WTC11 (cell line): Measurements from ENCODE around the gene CYB561A3. TPM values are rescaled to one million over a fixed set of nuclear protein-coding genes. Genes with fewer than 3 reads are reported as not detected.

Experiments
- ATAC-seq: fragments of 200-7000 bp; cut with Tn5 transposase; 2 replicates; pipeline ENCODE4 v1.10.0; 2021; ENCODE audit warnings: mild to moderate bottlenecking, moderate library complexity
- CTCF ChIA-PET: fragments of 300-600 bp; sonication (Branson Sonifier 250); formaldehyde crosslinking; loops from one replicate; lab custom pipeline; 2021; ENCODE audit warnings: antibody characterized with exemption; lab: Charles Lee
- POLR2A ChIA-PET: fragments of 350-600 bp; sonication (Branson Sonifier 250); formaldehyde crosslinking; loops from one replicate; lab custom pipeline; 2021; ENCODE audit warnings: antibody characterized with exemption; lab: Charles Lee
- DNase-seq: peaks from one replicate; pipeline ENCODE4 v3.0.0; 2021; ENCODE audit warnings: low spot score
- H3K27ac Mint-ChIP-seq: 2 replicates; pipeline ENCODE4 v1.8.0; 2021; ENCODE audit warnings: mixed read lengths
- H3K27me3 Mint-ChIP-seq: 2 replicates; pipeline ENCODE4 v1.8.0; 2021; ENCODE audit warnings: low read depth, mild to moderate bottlenecking, moderate library complexity, mixed read lengths
- H3K36me3 Mint-ChIP-seq: 2 replicates; pipeline ENCODE4 v1.8.0; 2021; ENCODE audit warnings: mixed read lengths
- H3K4me1 Mint-ChIP-seq: 2 replicates; pipeline ENCODE4 v1.8.0; 2022; ENCODE audit warnings: mixed read lengths
- H3K4me3 Mint-ChIP-seq: 2 replicates; pipeline ENCODE4 v1.8.0; 2021; ENCODE audit warnings: mild to moderate bottlenecking, moderate library complexity, mixed read lengths
- H3K9me3 Mint-ChIP-seq: 2 replicates; pipeline ENCODE4 v1.8.0; 2021; ENCODE audit warnings: mixed read lengths
- ATF1 ChIP-seq: sonication (generic); formaldehyde crosslinking; IDR thresholded peaks from 2 replicates; pipeline ENCODE4 v1.8.1; 2023; ENCODE audit warnings: mild to moderate bottlenecking, moderate library complexity, missing genetic modification reagents
- CBFB ChIP-seq: sonication (generic); formaldehyde crosslinking; IDR thresholded peaks from 2 replicates; pipeline ENCODE4 v1.8.1; 2022; ENCODE audit warnings: mild to moderate bottlenecking, low read depth, missing genetic modification reagents
- EMX1 ChIP-seq: fragments of 250-450 bp; sonication (Bioruptor Pico); IDR thresholded peaks from 2 replicates; pipeline ENCODE4 v1.8.0; 2021; ENCODE audit warnings: mild to moderate bottlenecking
- ESRRA ChIP-seq: sonication (generic); formaldehyde crosslinking; IDR thresholded peaks from 2 replicates; pipeline ENCODE4 v1.8.1; 2022; ENCODE audit warnings: mild to moderate bottlenecking, missing genetic modification reagents, borderline replicate concordance
- GABPB1 ChIP-seq: sonication (generic); formaldehyde crosslinking; IDR thresholded peaks from 2 replicates; pipeline ENCODE4 v1.8.1; 2023; ENCODE audit warnings: mild to moderate bottlenecking, missing genetic modification reagents
- HMGA2 ChIP-seq: fragments of 250-450 bp; sonication (Bioruptor Pico); IDR thresholded peaks from 2 replicates; pipeline ENCODE4 v1.4.0; 2021; ENCODE audit warnings: mild to moderate bottlenecking, moderate library complexity
- JUN ChIP-seq: sonication (generic); formaldehyde crosslinking; IDR thresholded peaks from 2 replicates; pipeline ENCODE4 v1.8.0; 2023; ENCODE audit warnings: mild to moderate bottlenecking, missing genetic modification reagents
- MXD4 ChIP-seq: fragments of 250-450 bp; sonication (Bioruptor Pico); IDR thresholded peaks from 2 replicates; pipeline ENCODE4 v1.8.0; 2021; ENCODE audit warnings: mild to moderate bottlenecking, moderate library complexity, borderline replicate concordance
- NR1H2 ChIP-seq: sonication (generic); formaldehyde crosslinking; IDR thresholded peaks from 2 replicates; pipeline ENCODE4 v1.9.0; 2021; ENCODE audit warnings: mild to moderate bottlenecking, moderate library complexity, missing genetic modification reagents
- PRRX2 ChIP-seq: fragments of 250-450 bp; sonication (Bioruptor Pico); IDR thresholded peaks from 2 replicates; pipeline ENCODE4 v1.8.0; 2021; ENCODE audit warnings: mild to moderate bottlenecking
- RORB ChIP-seq: fragments of 250-450 bp; sonication (Bioruptor Pico); IDR thresholded peaks from 2 replicates; pipeline ENCODE4 v1.9.0; 2021; ENCODE audit warnings: mild to moderate bottlenecking
- SMAD4 ChIP-seq: sonication (generic); formaldehyde crosslinking; IDR thresholded peaks from 2 replicates; pipeline ENCODE4 v1.8.0; 2022; ENCODE audit warnings: mild to moderate bottlenecking, missing genetic modification reagents
- ZBTB21 ChIP-seq: sonication (generic); formaldehyde crosslinking; IDR thresholded peaks from 2 replicates; pipeline ENCODE4 v1.8.1; 2023; ENCODE audit warnings: mild to moderate bottlenecking, missing genetic modification reagents, borderline replicate concordance
- ZNF138 ChIP-seq: sonication (generic); formaldehyde crosslinking; conservative IDR thresholded peaks from 2 replicates; pipeline ENCODE4 v1.8.1; 2022; ENCODE audit warnings: mild to moderate bottlenecking, moderate library complexity, missing genetic modification reagents
- ZNF232 ChIP-seq: sonication (generic); formaldehyde crosslinking; IDR thresholded peaks from 2 replicates; pipeline ENCODE4 v1.8.0; 2022; ENCODE audit warnings: mild to moderate bottlenecking, missing genetic modification reagents
- ZNF317 ChIP-seq: sonication (generic); formaldehyde crosslinking; IDR thresholded peaks from 2 replicates; pipeline ENCODE4 v1.8.1; 2023; ENCODE audit warnings: low read depth, mild to moderate bottlenecking, moderate library complexity, missing genetic modification reagents, borderline replicate concordance
- ZNF396 ChIP-seq: fragments of 250-450 bp; sonication (Bioruptor Pico); IDR thresholded peaks from 2 replicates; pipeline ENCODE4 v1.8.0; 2021; ENCODE audit warnings: mild to moderate bottlenecking, moderate library complexity, borderline replicate concordance
- ZNF423 ChIP-seq: fragments of 250-450 bp; sonication (Bioruptor Pico); IDR thresholded peaks from 2 replicates; pipeline ENCODE4 v2.1.2; 2022; ENCODE audit warnings: mild to moderate bottlenecking, moderate library complexity
- total RNA-seq: library from RNA; stranded (reverse); gene quantifications from 3 replicates; pipeline ENCODE4 v1.2.3, GENCODE V29; 2021
- TF ChIP-seq, protein P1 (sequence below): sonication (generic); formaldehyde crosslinking; IDR thresholded peaks from 2 replicates; pipeline ENCODE4 v1.8.0; 2022; ENCODE audit warnings: mild to moderate bottlenecking, missing genetic modification reagents
- TF ChIP-seq, protein P2 (sequence below): sonication (generic); formaldehyde crosslinking; IDR thresholded peaks from 2 replicates; pipeline ENCODE4 v1.8.0; 2023; ENCODE audit warnings: missing genetic modification reagents, mild to moderate bottlenecking, borderline replicate concordance
- TF ChIP-seq, protein P3 (sequence below): sonication (generic); formaldehyde crosslinking; IDR thresholded peaks from 2 replicates; pipeline ENCODE4 v1.8.1; 2023; ENCODE audit warnings: mild to moderate bottlenecking, missing genetic modification reagents
- TF ChIP-seq, protein P4 (sequence below): sonication (generic); formaldehyde crosslinking; conservative IDR thresholded peaks from 2 replicates; pipeline ENCODE4 v1.8.1; 2022; ENCODE audit warnings: mild to moderate bottlenecking, missing genetic modification reagents
- TF ChIP-seq, protein P5 (sequence below): sonication (generic); formaldehyde crosslinking; IDR thresholded peaks from 2 replicates; pipeline ENCODE4 v1.8.0; 2022; ENCODE audit warnings: mild to moderate bottlenecking, missing genetic modification reagents

CYB561A3 gene
- total RNA-seq, 1 experiment from 2014 or later, result 38.8 TPM

DNA sequence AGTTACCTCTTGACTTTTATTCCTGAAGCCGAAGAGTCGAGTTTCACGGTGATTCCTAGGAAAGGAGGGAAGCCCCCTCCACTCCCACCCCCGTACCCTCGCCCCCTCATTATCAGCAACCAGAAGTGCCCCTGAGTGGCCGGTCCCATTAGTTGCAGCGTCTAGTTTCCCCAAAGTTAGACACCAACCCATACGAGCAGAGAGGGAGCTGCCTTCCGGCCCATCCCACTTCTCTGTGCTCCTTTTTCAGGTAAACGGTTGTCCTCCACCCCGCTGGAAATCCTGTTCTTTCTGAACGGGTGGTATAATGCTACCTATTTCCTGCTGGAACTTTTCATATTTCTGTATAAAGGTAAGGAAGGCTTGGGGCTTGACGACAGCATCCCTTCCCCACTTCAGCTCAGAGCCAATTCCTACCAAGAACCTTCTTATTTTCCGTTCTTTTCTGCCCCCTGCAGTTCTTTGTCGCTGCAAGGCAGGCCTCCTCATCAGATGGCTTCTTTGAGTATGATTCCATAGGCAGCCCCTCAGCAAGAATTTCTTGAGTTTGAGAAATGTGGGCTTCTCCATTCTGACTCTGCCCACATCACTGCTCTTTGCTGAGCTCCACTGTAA is 31.4 kb upstream of the CYB561A3 start:
- DNase-seq (no peak), ATAC-seq (peak; percentile 14)
- Mint-ChIP-seq H3K4me3 (peak overlapping the region; percentile 96), H3K36me3 (peaks cover 32% of the 10 kb centered on the region), H3K27me3 (no peaks in the 10 kb centered on the region), H3K4me1 (peaks cover 22% of the 10 kb centered on the region), H3K9me3 (peaks cover 10% of the 10 kb centered on the region), H3K27ac (peak overlapping the region; percentile 80)
- ChIA-PET POLR2A (interaction anchor here (0.6 to 2.1 kb wide), 6 partner anchors 10 to 99 kb away, joined by 3 to 17 read pairs (median 5); partner anchors contain the start of genes CPSF7, CYB561A3, SDHAF2 and TMEM138), CTCF (interaction anchor here (0.6 to 5.7 kb wide), 20 partner anchors 9 to 395 kb away, joined by 3 to 53 read pairs (median 4); partner anchors contain the start of genes CPSF7, CYB561A3, SDHAF2 and TKFC)
- TF ChIP-seq ZNF138 (CRISPR knock-in tag) (no peak), ZNF423 (CRISPR knock-in tag) (no peak), EMX1 (CRISPR knock-in tag) (no peak), JUN (no peak), ZBTB21 (no peak), RORB (CRISPR knock-in tag) (no peak), GABPB1 (no peak), ZNF232 (no peak), SMAD4 (CRISPR knock-in tag) (no peak), NR1H2 (CRISPR knock-in tag) (no peak)

DNA sequence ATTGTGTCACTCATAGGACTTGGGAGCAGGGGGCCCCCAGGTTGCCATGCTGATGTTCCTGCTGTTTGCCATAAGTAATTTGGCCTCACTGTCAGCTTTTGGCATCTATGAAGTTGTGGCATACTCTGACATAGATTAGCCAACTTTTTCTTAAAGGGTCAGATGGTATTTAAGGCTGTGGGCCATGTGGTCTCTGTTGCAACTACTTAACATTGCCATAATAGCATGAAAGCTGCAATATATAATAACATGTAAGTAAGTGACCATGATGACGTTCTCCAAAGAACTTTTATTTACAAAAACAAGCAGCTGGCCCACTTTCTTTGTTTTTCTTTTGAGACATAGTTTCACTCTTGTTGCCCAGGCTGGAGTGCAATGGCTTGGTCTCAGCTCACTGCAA is 28.5 kb upstream of the CYB561A3 start:
- no peaks in the 10 kb centered on the region for H3K27me3 Mint-ChIP-seq
- ChIA-PET CTCF (interaction anchor here (0.7 to 5.7 kb wide), 2 partner anchors 54 to 137 kb away, joined by 3 to 53 read pairs; no protein-coding TSS in a partner anchor), POLR2A (no interaction called here)
- TF ChIP-seq, protein P1, sequence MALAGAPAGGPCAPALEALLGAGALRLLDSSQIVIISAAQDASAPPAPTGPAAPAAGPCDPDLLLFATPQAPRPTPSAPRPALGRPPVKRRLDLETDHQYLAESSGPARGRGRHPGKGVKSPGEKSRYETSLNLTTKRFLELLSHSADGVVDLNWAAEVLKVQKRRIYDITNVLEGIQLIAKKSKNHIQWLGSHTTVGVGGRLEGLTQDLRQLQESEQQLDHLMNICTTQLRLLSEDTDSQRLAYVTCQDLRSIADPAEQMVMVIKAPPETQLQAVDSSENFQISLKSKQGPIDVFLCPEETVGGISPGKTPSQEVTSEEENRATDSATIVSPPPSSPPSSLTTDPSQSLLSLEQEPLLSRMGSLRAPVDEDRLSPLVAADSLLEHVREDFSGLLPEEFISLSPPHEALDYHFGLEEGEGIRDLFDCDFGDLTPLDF, result no peak
- TF ChIP-seq RORB (CRISPR knock-in tag) (no peak), MXD4 (CRISPR knock-in tag) (no peak), ESRRA (no peak)
- TF ChIP-seq, protein P2, sequence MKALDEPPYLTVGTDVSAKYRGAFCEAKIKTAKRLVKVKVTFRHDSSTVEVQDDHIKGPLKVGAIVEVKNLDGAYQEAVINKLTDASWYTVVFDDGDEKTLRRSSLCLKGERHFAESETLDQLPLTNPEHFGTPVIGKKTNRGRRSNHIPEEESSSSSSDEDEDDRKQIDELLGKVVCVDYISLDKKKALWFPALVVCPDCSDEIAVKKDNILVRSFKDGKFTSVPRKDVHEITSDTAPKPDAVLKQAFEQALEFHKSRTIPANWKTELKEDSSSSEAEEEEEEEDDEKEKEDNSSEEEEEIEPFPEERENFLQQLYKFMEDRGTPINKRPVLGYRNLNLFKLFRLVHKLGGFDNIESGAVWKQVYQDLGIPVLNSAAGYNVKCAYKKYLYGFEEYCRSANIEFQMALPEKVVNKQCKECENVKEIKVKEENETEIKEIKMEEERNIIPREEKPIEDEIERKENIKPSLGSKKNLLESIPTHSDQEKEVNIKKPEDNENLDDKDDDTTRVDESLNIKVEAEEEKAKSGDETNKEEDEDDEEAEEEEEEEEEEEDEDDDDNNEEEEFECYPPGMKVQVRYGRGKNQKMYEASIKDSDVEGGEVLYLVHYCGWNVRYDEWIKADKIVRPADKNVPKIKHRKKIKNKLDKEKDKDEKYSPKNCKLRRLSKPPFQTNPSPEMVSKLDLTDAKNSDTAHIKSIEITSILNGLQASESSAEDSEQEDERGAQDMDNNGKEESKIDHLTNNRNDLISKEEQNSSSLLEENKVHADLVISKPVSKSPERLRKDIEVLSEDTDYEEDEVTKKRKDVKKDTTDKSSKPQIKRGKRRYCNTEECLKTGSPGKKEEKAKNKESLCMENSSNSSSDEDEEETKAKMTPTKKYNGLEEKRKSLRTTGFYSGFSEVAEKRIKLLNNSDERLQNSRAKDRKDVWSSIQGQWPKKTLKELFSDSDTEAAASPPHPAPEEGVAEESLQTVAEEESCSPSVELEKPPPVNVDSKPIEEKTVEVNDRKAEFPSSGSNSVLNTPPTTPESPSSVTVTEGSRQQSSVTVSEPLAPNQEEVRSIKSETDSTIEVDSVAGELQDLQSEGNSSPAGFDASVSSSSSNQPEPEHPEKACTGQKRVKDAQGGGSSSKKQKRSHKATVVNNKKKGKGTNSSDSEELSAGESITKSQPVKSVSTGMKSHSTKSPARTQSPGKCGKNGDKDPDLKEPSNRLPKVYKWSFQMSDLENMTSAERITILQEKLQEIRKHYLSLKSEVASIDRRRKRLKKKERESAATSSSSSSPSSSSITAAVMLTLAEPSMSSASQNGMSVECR, result no peak
- no peak for ATAC-seq
- H3K4me3 Mint-ChIP-seq, result no peak overlapping the region
- peaks cover 25% of the 10 kb centered on the region for H3K4me1 Mint-ChIP-seq
- H3K27ac Mint-ChIP-seq, result no peak overlapping the region
- peaks cover 12% of the 10 kb centered on the region for H3K36me3 Mint-ChIP-seq
- DNase-seq, result no peak
- peaks cover 10% of the 10 kb centered on the region for H3K9me3 Mint-ChIP-seq

DNA sequence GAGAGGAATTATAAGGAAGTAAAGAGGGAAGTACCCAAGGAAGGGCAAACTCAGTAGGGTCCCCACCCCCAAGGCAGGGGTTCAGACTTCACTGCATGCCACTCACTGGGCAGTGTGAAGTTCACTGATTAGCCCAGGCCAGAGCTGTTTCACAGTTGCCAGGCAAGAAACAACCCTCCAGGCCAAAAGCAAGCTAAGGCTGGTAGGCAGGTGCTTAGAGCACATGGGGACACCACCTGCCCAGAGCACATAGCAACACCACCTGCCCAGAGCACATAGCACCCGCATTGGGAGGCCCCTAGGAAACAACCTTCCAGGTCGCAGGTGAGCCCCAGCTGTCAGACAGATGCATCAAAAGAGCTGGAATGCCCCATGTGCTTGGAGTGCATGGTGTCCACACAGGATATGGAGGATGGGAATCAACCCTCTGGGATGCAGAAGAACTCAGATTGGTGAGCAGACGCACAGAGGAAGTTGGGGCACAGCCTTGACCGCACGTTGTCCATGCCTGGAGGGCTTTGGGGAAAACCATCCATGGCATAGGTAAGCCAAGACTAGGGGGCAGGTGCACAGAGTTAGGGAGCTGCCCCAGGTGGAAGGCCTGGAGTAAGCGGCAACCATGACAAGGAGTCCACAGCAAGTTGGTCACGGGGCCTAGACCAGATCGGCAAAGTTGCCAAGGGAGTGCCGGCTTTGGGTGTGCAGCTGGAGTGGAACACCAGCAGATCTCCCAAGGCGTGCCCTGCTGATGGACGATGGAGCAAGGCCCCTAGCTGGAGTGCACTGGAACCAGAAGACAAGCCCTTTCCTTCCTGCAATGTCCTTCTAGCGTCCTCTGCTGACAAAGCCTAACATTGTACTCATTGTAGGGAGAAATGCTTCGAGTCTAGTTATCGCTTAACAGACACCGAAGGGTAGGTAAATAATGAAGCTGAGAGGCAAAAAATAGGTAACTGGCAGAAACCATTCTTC is 22.9 kb upstream of the CYB561A3 start:
- ChIA-PET POLR2A (interaction anchor here (0.5 to 1.7 kb wide), 3 partner anchors 12 to 45 kb away, joined by 4 read pairs; partner anchors contain the start of genes CPSF7, CYB561A3, SDHAF2 and TMEM138), CTCF (interaction anchor here (0.8 to 10.1 kb wide), 26 partner anchors 13 to 275 kb away, joined by 3 to 346 read pairs (median 4); partner anchors contain the start of genes CPSF7, CYB561A3, DDB1 and SDHAF2)
- no peaks in the 10 kb centered on the region for H3K27me3 Mint-ChIP-seq

More for the DNA sequence above, 22.9 kb upstream of the CYB561A3 start:
- H3K4me1 Mint-ChIP-seq, result peaks cover 5% of the 10 kb centered on the region; the same call in 1 of the 2 replicates
- ATAC-seq (peak; percentile 69), DNase-seq (peak; percentile 23)
- H3K9me3 Mint-ChIP-seq, result peaks cover 4% of the 10 kb centered on the region
- no peak overlapping the region for H3K27ac Mint-ChIP-seq
- no peak overlapping the region for H3K4me3 Mint-ChIP-seq
- no peak for TF ChIP-seq PRRX2
- TF ChIP-seq, protein P3, sequence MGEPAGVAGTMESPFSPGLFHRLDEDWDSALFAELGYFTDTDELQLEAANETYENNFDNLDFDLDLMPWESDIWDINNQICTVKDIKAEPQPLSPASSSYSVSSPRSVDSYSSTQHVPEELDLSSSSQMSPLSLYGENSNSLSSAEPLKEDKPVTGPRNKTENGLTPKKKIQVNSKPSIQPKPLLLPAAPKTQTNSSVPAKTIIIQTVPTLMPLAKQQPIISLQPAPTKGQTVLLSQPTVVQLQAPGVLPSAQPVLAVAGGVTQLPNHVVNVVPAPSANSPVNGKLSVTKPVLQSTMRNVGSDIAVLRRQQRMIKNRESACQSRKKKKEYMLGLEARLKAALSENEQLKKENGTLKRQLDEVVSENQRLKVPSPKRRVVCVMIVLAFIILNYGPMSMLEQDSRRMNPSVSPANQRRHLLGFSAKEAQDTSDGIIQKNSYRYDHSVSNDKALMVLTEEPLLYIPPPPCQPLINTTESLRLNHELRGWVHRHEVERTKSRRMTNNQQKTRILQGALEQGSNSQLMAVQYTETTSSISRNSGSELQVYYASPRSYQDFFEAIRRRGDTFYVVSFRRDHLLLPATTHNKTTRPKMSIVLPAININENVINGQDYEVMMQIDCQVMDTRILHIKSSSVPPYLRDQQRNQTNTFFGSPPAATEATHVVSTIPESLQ (CRISPR knock-in tag), result no peak
- TF ChIP-seq ZNF396, result no peak
- 0 out of 2 replicates have a peak, but pooled peaks have one; percentile 65 for TF ChIP-seq ZNF317
- TF ChIP-seq, protein P4, sequence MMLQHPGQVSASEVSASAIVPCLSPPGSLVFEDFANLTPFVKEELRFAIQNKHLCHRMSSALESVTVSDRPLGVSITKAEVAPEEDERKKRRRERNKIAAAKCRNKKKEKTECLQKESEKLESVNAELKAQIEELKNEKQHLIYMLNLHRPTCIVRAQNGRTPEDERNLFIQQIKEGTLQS (CRISPR knock-in tag), result no peak
- TF ChIP-seq ATF1 (CRISPR knock-in tag), result no peak
- no peak for TF ChIP-seq HMGA2 (CRISPR knock-in tag)
- no peak for TF ChIP-seq CBFB (CRISPR knock-in tag)
- TF ChIP-seq, protein P5, sequence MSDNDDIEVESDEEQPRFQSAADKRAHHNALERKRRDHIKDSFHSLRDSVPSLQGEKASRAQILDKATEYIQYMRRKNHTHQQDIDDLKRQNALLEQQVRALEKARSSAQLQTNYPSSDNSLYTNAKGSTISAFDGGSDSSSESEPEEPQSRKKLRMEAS (CRISPR knock-in tag), result no peak
- no peaks in the 10 kb centered on the region for H3K36me3 Mint-ChIP-seq
